Keratinocyte (primary cell): ENCODE results near the gene CCNT1.

Experiments used
- EZH2 ChIP-seq: IDR thresholded peaks from one replicate; pipeline ENCODE4 v1.6.1; 2012; ENCODE audit warnings: inconsistent platforms, mild to moderate bottlenecking, low read length, moderate library complexity
- TF ChIP-seq, protein P1 (sequence below), 3 experiments: IDR thresholded peaks in 1 of 3; conservative IDR thresholded peaks in 1 of 3; optimal IDR thresholded peaks in 1 of 3; 2 replicates in 2 of 3; 3 replicates in 1 of 3; pipeline versions ENCODE3 to v1.5.1; 2011; ENCODE audit warnings: low read length in 3 of 3, mild to moderate bottlenecking in 3 of 3, moderate library complexity in 2 of 3, control low read depth in 1 of 3, inconsistent platforms in 1 of 3; ENCODE audit not compliant: insufficient read depth in 2 of 3; ENCODE audit errors: extremely low read depth in 1 of 3

- TF ChIP-seq, protein P1, sequence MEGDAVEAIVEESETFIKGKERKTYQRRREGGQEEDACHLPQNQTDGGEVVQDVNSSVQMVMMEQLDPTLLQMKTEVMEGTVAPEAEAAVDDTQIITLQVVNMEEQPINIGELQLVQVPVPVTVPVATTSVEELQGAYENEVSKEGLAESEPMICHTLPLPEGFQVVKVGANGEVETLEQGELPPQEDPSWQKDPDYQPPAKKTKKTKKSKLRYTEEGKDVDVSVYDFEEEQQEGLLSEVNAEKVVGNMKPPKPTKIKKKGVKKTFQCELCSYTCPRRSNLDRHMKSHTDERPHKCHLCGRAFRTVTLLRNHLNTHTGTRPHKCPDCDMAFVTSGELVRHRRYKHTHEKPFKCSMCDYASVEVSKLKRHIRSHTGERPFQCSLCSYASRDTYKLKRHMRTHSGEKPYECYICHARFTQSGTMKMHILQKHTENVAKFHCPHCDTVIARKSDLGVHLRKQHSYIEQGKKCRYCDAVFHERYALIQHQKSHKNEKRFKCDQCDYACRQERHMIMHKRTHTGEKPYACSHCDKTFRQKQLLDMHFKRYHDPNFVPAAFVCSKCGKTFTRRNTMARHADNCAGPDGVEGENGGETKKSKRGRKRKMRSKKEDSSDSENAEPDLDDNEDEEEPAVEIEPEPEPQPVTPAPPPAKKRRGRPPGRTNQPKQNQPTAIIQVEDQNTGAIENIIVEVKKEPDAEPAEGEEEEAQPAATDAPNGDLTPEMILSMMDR (optimal IDR thresholded peaks at IDR 0.05 in 1 of 3, IDR thresholded peaks at IDR 0.05 in 1 of 3, conservative IDR thresholded peaks at IDR 0.05 in 1 of 3; ENCODE audit: extremely low read depth in 1 of 3, insufficient read depth in 2 of 3, low read length in 3 of 3) = no peak
- TF ChIP-seq EZH2 = no peak
Observed at GRCh38 chr12:48758737-48759136, 42.2 kb upstream of the CCNT1 start.
